ENCODE results near the gene NOPCHAP1. TPM values are rescaled to one million over a fixed set of nuclear protein-coding genes. Genes with fewer than 3 reads are reported as not detected.

NOPCHAP1 gene
- total RNA-seq, 2 donors from 2014 or later: 26.1 to 29.1 TPM

GRCh38 chr12:104971306-104971705, 14.8 kb upstream of the NOPCHAP1 start:
- no peak overlapping the region for H3K27ac ChIP-seq (ENCODE audit: low read depth, low read length)
- no peaks in the 10 kb centered on the region for H3K36me3 ChIP-seq (ENCODE audit: control insufficient read depth, insufficient read depth, low read length)
- whole genome bisulfite sequencing, 2 experiments (ENCODE audit: insufficient coverage in 1 of 2, insufficient read length in 1 of 2): 94% methylated on average over 3 to 5 of the region's 5 CpGs
- peaks cover 2% of the 10 kb centered on the region for H3K27me3 Mint-ChIP-seq (ENCODE audit: insufficient read depth)
- H3K27me3 ChIP-seq (ENCODE audit: control insufficient read depth, insufficient read depth, low read length, poor library complexity, severe bottlenecking): no peaks in the 10 kb centered on the region
- H3K9ac ChIP-seq (ENCODE audit: extremely low read depth, low read length, poor library complexity, severe bottlenecking): no peak overlapping the region
- no peak overlapping the region for H3K4me3 Mint-ChIP-seq
- TF ChIP-seq, protein P1, sequence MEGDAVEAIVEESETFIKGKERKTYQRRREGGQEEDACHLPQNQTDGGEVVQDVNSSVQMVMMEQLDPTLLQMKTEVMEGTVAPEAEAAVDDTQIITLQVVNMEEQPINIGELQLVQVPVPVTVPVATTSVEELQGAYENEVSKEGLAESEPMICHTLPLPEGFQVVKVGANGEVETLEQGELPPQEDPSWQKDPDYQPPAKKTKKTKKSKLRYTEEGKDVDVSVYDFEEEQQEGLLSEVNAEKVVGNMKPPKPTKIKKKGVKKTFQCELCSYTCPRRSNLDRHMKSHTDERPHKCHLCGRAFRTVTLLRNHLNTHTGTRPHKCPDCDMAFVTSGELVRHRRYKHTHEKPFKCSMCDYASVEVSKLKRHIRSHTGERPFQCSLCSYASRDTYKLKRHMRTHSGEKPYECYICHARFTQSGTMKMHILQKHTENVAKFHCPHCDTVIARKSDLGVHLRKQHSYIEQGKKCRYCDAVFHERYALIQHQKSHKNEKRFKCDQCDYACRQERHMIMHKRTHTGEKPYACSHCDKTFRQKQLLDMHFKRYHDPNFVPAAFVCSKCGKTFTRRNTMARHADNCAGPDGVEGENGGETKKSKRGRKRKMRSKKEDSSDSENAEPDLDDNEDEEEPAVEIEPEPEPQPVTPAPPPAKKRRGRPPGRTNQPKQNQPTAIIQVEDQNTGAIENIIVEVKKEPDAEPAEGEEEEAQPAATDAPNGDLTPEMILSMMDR (conservative IDR thresholded peaks at IDR 0.05): no peak
- no peaks in the 10 kb centered on the region for H3K9me3 ChIP-seq (ENCODE audit: control insufficient read depth, low read length)
- no peaks in the 10 kb centered on the region for H3K4me1 Mint-ChIP-seq
- no peak for DNase-seq
- no peaks in the 10 kb centered on the region for H3K4me1 ChIP-seq (ENCODE audit: control insufficient read depth, insufficient read depth, low read length)
- H3K36me3 Mint-ChIP-seq (ENCODE audit: low read depth): no peaks in the 10 kb centered on the region
- no peak overlapping the region for H3K4me3 ChIP-seq (ENCODE audit: low read length)
- H3K9me3 Mint-ChIP-seq: no peaks in the 10 kb centered on the region
- H3K27ac Mint-ChIP-seq: no peak overlapping the region

- no peaks in the 10 kb centered on the region for H3K36me3 Mint-ChIP-seq (ENCODE audit: low read depth)
- no peaks in the 10 kb centered on the region for H3K9me3 Mint-ChIP-seq
- Histone ChIP-seq H3K4me3 (ENCODE audit: low read length) (no peak overlapping the region), H3K27me3 (ENCODE audit: control insufficient read depth, insufficient read depth, low read length, poor library complexity, severe bottlenecking) (no peaks in the 10 kb centered on the region), H3K9ac (ENCODE audit: extremely low read depth, low read length, poor library complexity, severe bottlenecking) (no peak overlapping the region), H3K36me3 (ENCODE audit: control insufficient read depth, insufficient read depth, low read length) (no peaks in the 10 kb centered on the region), H3K9me3 (ENCODE audit: control insufficient read depth, low read length) (no peaks in the 10 kb centered on the region), H3K4me1 (ENCODE audit: control insufficient read depth, insufficient read depth, low read length) (no peaks in the 10 kb centered on the region), H3K27ac (ENCODE audit: low read depth, low read length) (no peak overlapping the region)
- H3K27me3 Mint-ChIP-seq (ENCODE audit: insufficient read depth): no peaks in the 10 kb centered on the region
- no peak for DNase-seq
- TF ChIP-seq, protein P1 (conservative IDR thresholded peaks at IDR 0.05): no peak
- H3K4me1 Mint-ChIP-seq: no peaks in the 10 kb centered on the region
- 93 to 100% methylated on average over 2 to 4 of the region's 5 CpGs for WGBS, 2 experiments (ENCODE audit: insufficient coverage in 1 of 2, insufficient read length in 1 of 2)
- H3K27ac Mint-ChIP-seq: no peak overlapping the region
- no peak overlapping the region for H3K4me3 Mint-ChIP-seq
Measured at GRCh38 chr12:104973250-104973649, 12.9 kb upstream of the NOPCHAP1 start.

DNA sequence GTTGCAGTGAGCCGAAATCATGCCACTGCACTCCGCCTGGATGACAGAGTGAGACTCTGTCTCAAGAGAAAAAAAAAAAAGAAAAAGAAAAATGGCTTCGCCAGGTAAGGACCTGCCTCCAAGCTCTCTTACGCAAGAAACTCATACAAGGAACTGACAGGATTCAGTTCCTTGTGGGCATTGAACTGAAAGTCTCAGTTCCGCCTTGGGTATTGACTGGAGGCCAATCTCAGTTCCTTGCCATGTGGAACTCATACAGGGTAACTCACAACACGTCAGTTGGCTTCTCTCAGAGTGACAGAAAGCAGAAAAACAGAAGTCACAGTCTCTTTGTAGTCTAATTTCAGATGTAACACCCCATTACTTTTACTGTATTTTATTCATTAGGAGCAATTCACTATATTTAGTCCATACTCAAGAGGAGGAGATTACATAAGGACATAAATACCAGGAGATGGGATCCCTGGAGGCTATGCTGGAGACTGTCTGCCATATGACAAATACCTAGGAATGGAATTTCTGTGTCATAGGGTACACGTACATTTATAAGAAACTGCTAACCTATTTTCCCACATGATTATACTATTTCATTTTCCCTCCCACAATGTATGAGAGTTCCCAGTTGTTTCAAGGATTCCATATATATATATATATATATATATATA, 11.4 kb upstream of the NOPCHAP1 start:
- no peak overlapping the region for H3K27ac ChIP-seq (ENCODE audit: low read depth, low read length)
- Mint-ChIP-seq H3K27ac (no peak overlapping the region), H3K4me3 (no peak overlapping the region), H3K36me3 (ENCODE audit: low read depth) (no peaks in the 10 kb centered on the region), H3K9me3 (no peaks in the 10 kb centered on the region), H3K4me1 (no peaks in the 10 kb centered on the region), H3K27me3 (ENCODE audit: insufficient read depth) (no peaks in the 10 kb centered on the region)
- H3K4me3 ChIP-seq (ENCODE audit: low read length): no peak overlapping the region
- TF ChIP-seq, protein P1 (conservative IDR thresholded peaks at IDR 0.05): no peak
- H3K27me3 ChIP-seq (ENCODE audit: control insufficient read depth, insufficient read depth, low read length, poor library complexity, severe bottlenecking): no peaks in the 10 kb centered on the region
- no peak overlapping the region for H3K9ac ChIP-seq (ENCODE audit: extremely low read depth, low read length, poor library complexity, severe bottlenecking)
- no peaks in the 10 kb centered on the region for H3K36me3 ChIP-seq (ENCODE audit: control insufficient read depth, insufficient read depth, low read length)
- DNase-seq: no peak
- H3K9me3 ChIP-seq (ENCODE audit: control insufficient read depth, low read length): no peaks in the 10 kb centered on the region
- WGBS, 2 experiments (ENCODE audit: insufficient coverage in 1 of 2, insufficient read length in 1 of 2): 90 to 99% methylated on average over 5 to 7 of the region's 7 CpGs
- no peaks in the 10 kb centered on the region for H3K4me1 ChIP-seq (ENCODE audit: control insufficient read depth, insufficient read depth, low read length)
